Activated CD8-positive, alpha-beta memory T cell treated with anti-CD3 and anti-CD28 coated beads, Interleukin-2, amount 50 U/mL, for 4 hours (primary cell): ENCODE data around the gene GNLY.

ENCODE experiments used
- DNase-seq: peaks from one replicate; pipeline ENCODE4 v3.0.0-alpha.2; 2020

GNLY gene

GRCh38 chr2:85690932-85691331 lies 3.2 kb upstream of the GNLY start:
- no peak for DNase-seq

- DNase-seq: no peak
Observed at GRCh38 chr2:85692039-85692645, 2.0 kb upstream of the GNLY start.

GRCh38 chr2:85695121-85695520 lies 963 bp downstream of the GNLY start:
- DNase-seq: no peak

- DNase-seq: no peak
Observed at GRCh38 chr2:85695691-85696668, 1.8 kb downstream of the GNLY start.

DNA sequence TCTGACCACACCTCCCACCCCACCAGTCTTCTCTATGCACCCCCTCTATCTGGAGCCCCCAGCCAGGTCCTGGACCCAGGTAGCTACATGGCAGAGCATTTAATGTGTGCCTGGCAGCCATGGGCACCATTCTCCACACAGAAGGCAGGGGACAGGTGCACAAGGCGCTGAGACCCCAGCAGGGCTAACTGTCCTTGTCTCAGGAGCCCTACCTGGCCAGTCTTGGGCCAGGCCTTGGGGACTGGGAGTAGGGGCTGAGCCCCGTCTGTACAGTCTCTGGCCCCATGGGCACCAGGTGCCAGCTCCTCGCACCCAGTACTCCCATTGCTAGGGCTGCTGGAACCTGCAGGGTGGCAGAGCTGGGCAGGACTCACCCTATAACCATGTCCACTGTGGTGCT lies 2.9 kb downstream of the GNLY start:
- DNase-seq: no peak

DNA sequence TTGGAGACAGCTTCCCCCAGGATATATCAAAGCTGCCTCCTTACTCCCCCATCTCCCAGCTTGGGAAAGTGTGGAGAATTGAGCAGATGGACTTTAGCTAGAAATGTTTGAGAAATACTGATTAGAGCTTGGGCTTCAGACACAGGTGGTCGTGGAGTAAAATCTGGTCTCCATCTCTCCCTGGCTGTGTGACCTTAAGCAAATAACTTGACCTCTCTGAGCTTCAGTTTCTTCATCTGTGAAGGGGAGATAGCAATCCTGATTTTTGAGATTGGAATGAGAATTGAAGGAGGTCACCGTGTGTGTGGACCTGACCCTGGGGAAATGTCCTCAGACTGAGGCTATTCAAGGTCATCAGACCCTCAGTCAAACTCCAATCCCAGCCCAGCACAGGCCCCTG lies 3.6 kb downstream of the GNLY start:
- DNase-seq: no peak

DNA sequence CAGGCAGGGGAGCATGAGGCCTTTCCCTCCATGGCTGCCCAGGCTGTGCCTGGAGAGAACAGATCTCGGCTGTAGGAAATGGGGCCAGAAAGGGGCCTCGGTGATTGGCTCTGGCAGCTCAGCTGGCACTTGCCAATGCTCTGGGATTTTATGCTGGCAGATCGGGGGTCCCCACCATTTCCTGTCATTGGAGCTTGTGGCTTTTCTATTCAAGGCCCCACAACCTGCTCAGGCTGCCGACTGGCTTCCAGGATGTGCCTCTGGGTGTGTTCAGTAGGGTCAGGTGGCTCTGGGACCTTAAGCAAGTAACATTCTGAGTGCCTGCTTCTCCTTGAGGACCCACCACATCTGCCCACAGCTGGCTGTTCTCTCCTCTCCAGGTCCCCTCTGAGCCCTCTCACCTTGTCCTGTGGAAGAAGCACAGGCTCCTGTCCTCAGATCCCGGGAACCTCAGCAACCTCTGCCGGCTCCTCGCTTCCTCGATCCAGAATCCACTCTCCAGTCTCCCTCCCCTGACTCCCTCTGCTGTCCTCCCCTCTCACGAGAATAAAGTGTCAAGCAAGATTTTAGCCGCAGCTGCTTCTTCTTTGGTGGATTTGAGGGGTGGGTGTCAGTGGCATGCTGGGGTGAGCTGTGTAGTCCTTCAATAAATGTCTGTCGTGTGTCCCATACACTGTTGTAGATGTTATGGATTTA lies 4.2 kb downstream of the GNLY start:
- DNase-seq: no peak

DNA sequence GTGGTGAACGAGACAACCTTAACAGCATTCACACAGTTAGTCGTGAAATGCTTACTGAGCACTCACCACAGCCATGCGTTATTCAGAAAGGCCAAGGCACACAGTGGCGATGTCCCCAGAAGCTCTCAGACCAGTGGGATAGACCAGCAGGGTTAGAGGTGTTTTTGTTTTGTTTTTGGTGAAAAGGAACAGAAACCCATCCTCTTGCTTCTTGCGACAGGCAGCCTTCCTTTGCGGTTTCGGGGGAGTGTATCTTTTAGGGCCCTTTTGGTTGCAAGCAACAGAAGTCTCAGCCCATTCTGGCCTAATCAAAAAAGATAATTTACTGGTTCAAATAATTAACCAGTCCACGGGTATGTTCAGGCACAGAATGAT lies 4.7 kb downstream of the GNLY start:
- DNase-seq: no peak

GRCh38 chr2:85699325-85699724 lies 5.2 kb downstream of the GNLY start:
- no peak for DNase-seq

- no peak for DNase-seq
Observed at GRCh38 chr2:85702172-85702571, 8.0 kb downstream of the GNLY start.

DNA sequence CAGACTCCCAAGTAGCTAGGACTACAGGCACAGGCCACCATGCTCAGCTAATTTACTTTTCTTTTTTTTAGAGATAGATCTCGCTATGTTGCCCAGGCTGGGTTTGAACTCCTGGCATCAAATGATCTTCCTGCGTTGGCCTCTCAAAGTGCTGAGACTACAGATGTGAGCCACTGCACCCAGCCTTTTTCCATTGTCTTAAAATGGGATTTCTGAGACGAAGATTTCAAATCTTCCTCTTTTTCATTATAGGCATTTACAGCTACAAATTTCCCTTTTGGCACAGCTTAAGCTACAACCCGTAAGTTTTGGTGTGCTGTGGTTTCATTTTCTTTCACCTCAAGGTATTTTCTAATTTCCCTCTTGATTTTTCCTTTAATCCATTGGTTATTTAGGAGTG lies 8.6 kb downstream of the GNLY start:
- DNase-seq: no peak

- DNase-seq: no peak
Observed at GRCh38 chr2:85703329-85703728, 9.2 kb downstream of the GNLY start.

GRCh38 chr2:85704038-85704437 lies 9.9 kb downstream of the GNLY start:
- no peak for DNase-seq

- no peak for DNase-seq
Observed at GRCh38 chr2:85704800-85705679, 10.9 kb downstream of the GNLY start.

DNA sequence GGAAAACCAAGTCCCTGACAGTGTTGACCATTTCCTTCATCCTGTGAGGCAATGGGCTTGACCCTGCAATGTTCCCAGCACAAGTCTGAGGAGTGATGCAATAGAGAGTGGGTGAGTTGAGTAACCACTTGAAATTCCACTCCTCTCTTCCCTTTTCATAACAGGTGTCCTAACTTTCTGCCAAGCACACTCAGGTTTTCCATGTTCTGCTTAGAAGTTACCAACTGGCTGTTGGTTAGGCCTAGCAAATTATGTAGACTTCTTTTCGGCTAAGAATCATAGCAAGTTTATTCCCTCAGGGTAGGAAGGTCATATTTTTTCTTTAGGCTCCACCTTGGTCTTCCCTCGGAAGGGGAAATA lies 11.5 kb downstream of the GNLY start:
- DNase-seq: no peak

DNA sequence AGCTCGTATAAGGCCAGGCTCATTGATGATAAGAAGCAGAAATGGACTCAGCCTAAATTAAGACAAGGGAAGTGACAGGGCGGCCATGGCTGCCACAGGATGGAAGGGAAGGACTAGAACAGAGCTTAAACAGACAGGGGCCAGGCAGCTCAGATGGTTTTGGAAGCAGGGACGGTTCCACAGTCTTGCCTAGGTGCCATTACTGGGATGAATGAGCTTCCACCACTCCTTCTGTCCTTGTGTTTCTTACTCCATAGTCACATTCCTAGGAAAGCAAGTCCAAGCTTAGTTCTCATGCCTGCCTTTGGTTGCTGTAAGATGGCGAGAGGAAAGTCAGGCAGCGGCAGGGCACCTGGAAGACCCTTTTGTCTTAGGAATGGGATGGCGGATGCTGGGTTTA lies 11.9 kb downstream of the GNLY start:
- DNase-seq: no peak

DNA sequence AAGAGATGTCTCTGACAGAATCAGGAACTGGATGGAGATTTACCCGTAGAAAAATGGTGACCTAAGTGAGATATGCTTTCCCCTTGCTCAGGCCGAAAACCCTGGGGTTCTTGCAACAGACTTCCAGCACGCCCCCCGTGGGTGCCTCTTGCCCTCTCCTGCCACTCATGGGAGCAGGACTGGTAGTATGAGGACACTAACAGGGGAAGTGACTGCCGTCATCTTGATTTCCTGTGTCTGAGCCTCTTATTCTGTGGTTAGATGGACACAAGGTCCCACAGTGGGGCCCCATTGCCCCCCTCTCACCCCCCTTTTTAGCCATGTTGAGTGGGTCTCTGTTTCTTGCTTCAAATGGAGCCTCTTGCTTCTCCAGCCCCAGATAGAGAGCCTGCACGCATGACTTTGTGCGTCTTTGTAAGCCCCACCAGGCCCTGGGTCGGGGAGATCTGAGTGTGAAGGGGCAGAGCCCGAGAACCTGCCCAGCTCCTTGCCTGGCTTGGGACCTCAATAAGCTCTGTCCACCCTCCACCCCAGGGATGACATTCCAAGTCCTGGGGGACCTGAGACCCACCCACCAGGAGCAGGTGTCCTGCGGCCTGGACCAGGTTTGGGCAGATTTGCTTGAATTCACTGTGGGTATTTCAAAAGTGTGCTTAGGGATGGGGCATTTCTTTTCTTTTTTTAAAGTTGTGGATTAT lies 12.6 kb downstream of the GNLY start:
- DNase-seq: no peak

DNA sequence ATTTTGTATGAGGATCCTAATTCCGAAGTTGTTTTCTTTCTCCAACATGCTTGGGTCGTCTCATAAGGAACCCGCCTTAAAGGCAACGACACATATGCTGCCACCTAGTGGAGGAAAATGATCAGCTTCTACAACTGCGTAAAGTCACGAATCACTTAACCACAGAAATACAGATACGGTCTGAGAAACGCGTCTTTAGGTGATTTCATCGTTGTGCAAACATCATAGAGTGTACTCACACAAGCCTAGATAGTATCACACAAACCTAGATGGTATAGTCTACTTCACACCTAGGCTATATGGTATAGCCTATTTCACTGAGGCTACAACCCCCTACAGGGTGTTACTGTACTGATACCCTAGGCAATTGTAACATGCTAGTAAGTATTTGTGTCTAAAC lies 13.1 kb downstream of the GNLY start:
- DNase-seq: peak; percentile 47

DNA sequence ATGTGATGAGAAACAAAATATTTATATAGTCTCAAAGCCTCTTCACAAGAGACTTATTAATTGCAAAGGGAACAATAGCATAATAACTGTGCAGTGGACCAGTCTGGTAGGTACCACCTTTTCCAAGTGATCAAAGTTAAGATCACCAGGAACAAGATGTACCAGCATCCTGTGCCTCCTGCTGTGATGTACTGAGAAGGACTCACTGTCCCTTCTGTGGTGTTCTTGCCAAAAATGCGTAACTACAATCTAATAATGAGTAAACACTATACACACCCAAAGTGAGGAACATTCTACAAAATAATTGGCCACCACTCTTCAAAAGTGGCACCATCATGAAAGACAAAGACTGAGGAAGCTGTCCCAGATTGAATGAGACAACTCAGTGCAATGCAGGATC lies 14.5 kb downstream of the GNLY start:
- DNase-seq: no peak

DNA sequence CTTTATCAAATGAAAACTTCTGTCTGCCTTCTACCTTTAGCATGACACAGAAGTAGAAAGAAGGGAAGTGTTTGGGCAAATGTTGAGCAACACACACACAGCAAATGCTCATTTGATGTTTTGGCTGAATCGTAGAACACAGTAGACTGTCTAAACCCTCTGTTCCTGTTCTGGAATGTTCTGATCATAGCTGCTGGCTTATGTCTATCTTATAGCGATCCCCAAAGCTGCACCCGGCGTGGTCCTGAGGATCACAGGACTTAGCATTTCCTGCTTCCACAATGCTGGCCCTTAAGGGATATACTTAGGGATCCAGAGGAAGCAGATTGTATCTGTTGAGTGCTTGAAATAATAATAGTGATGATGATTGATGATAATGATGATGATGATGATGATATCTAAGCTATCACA lies 15.2 kb downstream of the GNLY start:
- DNase-seq: no peak

- DNase-seq: no peak
Observed at GRCh38 chr2:85710687-85711577, 16.8 kb downstream of the GNLY start.
